Adipose tissue (tissue), 3 donors: ENCODE measurements around the gene UQCC2. TPM values are rescaled to one million over a fixed set of nuclear protein-coding genes. Genes with fewer than 3 reads are reported as not detected.

Experiments used
- polyA plus RNA-seq, 3 donors: library from polyadenylated mRNA; stranded (reverse); fragments of 200-250 nt; gene quantifications; one replicate each; pipeline ENCODE4 v1.2.3, GENCODE V29; 2013
- donor health status: healthy with polysubstance abuse.
- donor health status: Bipolar disorder and iron deficiency.
- donor health status: healthy.

The UQCC2 gene
- polyA plus RNA-seq, 3 donors = 31.1 to 78.1 (median 52.3) TPM

Other genes with a start within 250 kb of the UQCC2 start
- gene BAK1, start 131.4 kb downstream of the UQCC2 start, polyA plus RNA-seq = 10 to 100 TPM; 11.5 to 12.6 (median 12.0) TPM
- 10 to 100 TPM in 2 of 3 donors, 1 to 10 TPM in 1; 9.3 to 13.8 (median 13.5) TPM for gene ITPR3, start 90.4 kb downstream of the UQCC2 start, polyA plus RNA-seq
- gene IP6K3, start 35.2 kb upstream of the UQCC2 start, polyA plus RNA-seq = 1 to 10 TPM in 1 of 3 donors, under 1 TPM in 2; 0.24 to 2.3 (median 0.56) TPM
- gene LEMD2, start 77.4 kb upstream of the UQCC2 start, polyA plus RNA-seq = 10 to 100 TPM; 30.3 to 39.5 (median 32.3) TPM
- gene MLN, start 92.3 kb upstream of the UQCC2 start, polyA plus RNA-seq = not detected